ENCODE data around the gene DISP1. TPM values are rescaled to one million over a fixed set of nuclear protein-coding genes. Genes with fewer than 3 reads are reported as not detected.

DISP1 gene, protein sequence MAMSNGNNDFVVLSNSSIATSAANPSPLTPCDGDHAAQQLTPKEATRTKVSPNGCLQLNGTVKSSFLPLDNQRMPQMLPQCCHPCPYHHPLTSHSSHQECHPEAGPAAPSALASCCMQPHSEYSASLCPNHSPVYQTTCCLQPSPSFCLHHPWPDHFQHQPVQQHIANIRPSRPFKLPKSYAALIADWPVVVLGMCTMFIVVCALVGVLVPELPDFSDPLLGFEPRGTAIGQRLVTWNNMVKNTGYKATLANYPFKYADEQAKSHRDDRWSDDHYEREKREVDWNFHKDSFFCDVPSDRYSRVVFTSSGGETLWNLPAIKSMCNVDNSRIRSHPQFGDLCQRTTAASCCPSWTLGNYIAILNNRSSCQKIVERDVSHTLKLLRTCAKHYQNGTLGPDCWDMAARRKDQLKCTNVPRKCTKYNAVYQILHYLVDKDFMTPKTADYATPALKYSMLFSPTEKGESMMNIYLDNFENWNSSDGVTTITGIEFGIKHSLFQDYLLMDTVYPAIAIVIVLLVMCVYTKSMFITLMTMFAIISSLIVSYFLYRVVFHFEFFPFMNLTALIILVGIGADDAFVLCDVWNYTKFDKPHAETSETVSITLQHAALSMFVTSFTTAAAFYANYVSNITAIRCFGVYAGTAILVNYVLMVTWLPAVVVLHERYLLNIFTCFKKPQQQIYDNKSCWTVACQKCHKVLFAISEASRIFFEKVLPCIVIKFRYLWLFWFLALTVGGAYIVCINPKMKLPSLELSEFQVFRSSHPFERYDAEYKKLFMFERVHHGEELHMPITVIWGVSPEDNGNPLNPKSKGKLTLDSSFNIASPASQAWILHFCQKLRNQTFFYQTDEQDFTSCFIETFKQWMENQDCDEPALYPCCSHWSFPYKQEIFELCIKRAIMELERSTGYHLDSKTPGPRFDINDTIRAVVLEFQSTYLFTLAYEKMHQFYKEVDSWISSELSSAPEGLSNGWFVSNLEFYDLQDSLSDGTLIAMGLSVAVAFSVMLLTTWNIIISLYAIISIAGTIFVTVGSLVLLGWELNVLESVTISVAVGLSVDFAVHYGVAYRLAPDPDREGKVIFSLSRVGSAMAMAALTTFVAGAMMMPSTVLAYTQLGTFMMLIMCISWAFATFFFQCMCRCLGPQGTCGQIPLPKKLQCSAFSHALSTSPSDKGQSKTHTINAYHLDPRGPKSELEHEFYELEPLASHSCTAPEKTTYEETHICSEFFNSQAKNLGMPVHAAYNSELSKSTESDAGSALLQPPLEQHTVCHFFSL (N-terminal part only)
- total RNA-seq, result 7.2 and 7.4 TPM in 2 replicates

DNA sequence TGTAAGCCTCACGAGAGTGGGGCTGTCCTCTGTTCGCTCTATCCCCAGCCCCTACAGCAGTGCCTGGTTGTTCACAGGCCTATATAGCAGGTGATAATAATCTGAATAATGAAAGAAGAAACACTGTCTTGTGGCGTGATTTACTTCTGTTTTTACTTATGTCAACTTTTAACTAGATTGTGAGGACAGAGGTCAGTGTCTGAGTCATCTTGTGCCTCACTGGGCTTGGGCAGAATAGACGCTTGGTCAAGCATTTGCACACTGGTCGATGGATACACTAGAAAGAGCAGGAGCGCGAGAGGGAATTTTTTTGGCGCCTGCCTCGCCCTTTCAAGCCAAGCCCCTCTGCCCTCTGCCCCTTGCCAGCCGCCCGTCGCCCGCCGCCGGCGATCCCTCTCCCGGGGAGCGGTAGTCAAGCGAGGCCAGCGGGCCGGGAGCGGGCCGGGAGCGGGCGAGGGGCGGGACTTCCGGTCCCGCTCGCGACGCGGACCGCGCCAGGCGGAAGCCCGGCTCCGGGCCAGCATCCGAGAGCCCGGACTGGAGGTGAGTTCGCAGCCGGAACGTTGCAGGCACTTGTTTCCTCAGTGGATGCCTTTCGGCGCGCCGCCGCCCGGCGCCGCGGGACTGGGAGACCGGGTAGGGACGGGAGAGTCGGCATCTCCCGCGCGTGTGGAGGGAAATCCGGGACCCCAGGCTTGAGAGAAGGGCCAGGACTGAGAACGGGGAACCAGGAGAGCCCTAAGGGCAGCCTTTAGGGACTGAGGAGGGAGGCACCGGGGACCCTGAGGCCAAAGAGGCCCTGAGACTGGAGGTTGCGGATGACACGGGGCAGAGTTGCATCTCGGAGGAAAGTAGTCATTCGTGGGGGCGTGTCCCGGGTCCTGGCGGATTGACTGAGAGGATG lies at the start of gene DISP1:
Gene DISP1, plus strand, starts transcription at position 504 of the 904 bp plus-strand sequence. CDS start 127,785 bp downstream, outside the sequence.

Other genes with a start within 250 kb of the DISP1 start
- 13.5 and 15.5 TPM in 2 replicates for gene TAF1A, start 225.1 kb upstream of the DISP1 start, total RNA-seq
- 65.8 and 86.4 TPM in 2 replicates for gene MIA3, start 196.9 kb upstream of the DISP1 start, total RNA-seq
- gene AIDA, start 102.5 kb upstream of the DISP1 start, total RNA-seq, result 74.0 and 74.6 TPM in 2 replicates
- 93.4 and 118 TPM in 2 replicates for gene BROX, start 102.5 kb upstream of the DISP1 start, total RNA-seq
- not detected in 2 replicates for gene FAM177B, start 77.8 kb upstream of the DISP1 start, total RNA-seq